Thoracic aorta (tissue), 2 donors: ENCODE data around the gene ZBTB21. TPM values are rescaled to one million over a fixed set of nuclear protein-coding genes. Genes with fewer than 3 reads are reported as not detected.

ENCODE experiments used
- ATAC-seq: fragments of 150-250 bp; one replicate; pipeline ENCODE4 v1.8.0; 2017; ENCODE audit warnings: low read depth; ENCODE audit not compliant: insufficient number of reproducible peaks, low FRiP score
- DNase-seq: peaks from one replicate; pipeline ENCODE4 v3.0.0-alpha.2; 2020; ENCODE audit warnings: low spot score
- H3K27ac ChIP-seq, 2 donors: fragments of 200-600 bp; sonication (generic); 1 replicate in 1 of 2; 2 replicates in 1 of 2; pipeline ENCODE4 v1.5.1; 2016; ENCODE audit warnings: mild to moderate bottlenecking in 2 of 2, moderate library complexity in 2 of 2
- H3K27me3 ChIP-seq: fragments of 200-600 bp; sonication (generic); replicated peaks from 2 replicates; pipeline ENCODE4 v1.6.0; 2016; ENCODE audit warnings: mild to moderate bottlenecking; ENCODE audit not compliant: insufficient read depth
- H3K36me3 ChIP-seq: fragments of 200-600 bp; sonication (generic); one replicate; pipeline ENCODE4 v1.5.1; 2016
- H3K4me1 ChIP-seq, 2 donors: fragments of 200-600 bp; sonication (generic); 1 replicate in 1 of 2; 2 replicates in 1 of 2; pipeline versions ENCODE4 v1.5.1 to v1.6.0; 2016; ENCODE audit warnings: low read depth in 2 of 2, mild to moderate bottlenecking in 1 of 2; ENCODE audit not compliant: control insufficient read depth in 1 of 2
- H3K4me3 ChIP-seq: fragments of 200-600 bp; sonication (generic); 2 replicates; pipeline ENCODE4 v1.5.1; 2016; ENCODE audit warnings: mild to moderate bottlenecking
- H3K9me3 ChIP-seq: fragments of 200-600 bp; sonication (generic); 2 replicates; pipeline ENCODE4 v1.5.1; 2016
- CTCF ChIP-seq: fragments of 200-600 bp; sonication (generic); IDR thresholded peaks from one replicate; pipeline ENCODE4 v1.5.1; 2019; ENCODE audit warnings: antibody characterized with exemption
- total RNA-seq, 2 donors: library from RNA; depleted of rRNA; stranded (reverse); fragments of >200 nt; gene quantifications; one replicate each; pipeline versions ENCODE4 v1.1.0 to v1.2.3, GENCODE V29; 2016

ZBTB21 gene
- total RNA-seq, 2 donors from 2014 or later = 16.5 to 23.8 TPM

- no peaks in the 10 kb centered on the region for H3K36me3 ChIP-seq
- no peak overlapping the region for H3K4me3 ChIP-seq
- H3K27ac ChIP-seq = no peak overlapping the region
- DNase-seq = no peak
- no peaks in the 10 kb centered on the region for H3K9me3 ChIP-seq
- H3K27me3 ChIP-seq = no peaks in the 10 kb centered on the region
- TF ChIP-seq CTCF = no peak
- no peak for ATAC-seq
- H3K4me1 ChIP-seq = peaks cover 7 to 25% of the 10 kb centered on the region in 2 donors
Measured at GRCh38 chr21:42037516-42037915, 27.4 kb upstream of the ZBTB21 start.

- no peak for DNase-seq
- no peak for ATAC-seq
- TF ChIP-seq CTCF = no peak
- no peaks in the 10 kb centered on the region for H3K27me3 ChIP-seq
- no peak overlapping the region for H3K4me3 ChIP-seq
- no peaks in the 10 kb centered on the region for H3K36me3 ChIP-seq
- H3K27ac ChIP-seq = no peak overlapping the region
- peaks cover 7 to 25% of the 10 kb centered on the region in 2 donors for H3K4me1 ChIP-seq
- no peaks in the 10 kb centered on the region for H3K9me3 ChIP-seq
Measured at GRCh38 chr21:42036313-42036712, 26.2 kb upstream of the ZBTB21 start.

GRCh38 chr21:42032968-42033367 lies 22.8 kb upstream of the ZBTB21 start:
- H3K4me1 ChIP-seq = peaks cover 0 to 9% of the 10 kb centered on the region in 2 donors
- H3K9me3 ChIP-seq = no peaks in the 10 kb centered on the region
- ATAC-seq = no peak
- no peak overlapping the region for H3K4me3 ChIP-seq
- no peak overlapping the region for H3K27ac ChIP-seq
- H3K36me3 ChIP-seq = no peaks in the 10 kb centered on the region
- no peak for DNase-seq
- no peak for TF ChIP-seq CTCF
- no peaks in the 10 kb centered on the region for H3K27me3 ChIP-seq

- Histone ChIP-seq H3K9me3 (no peaks in the 10 kb centered on the region), H3K36me3 (no peaks in the 10 kb centered on the region), H3K27me3 (no peaks in the 10 kb centered on the region), H3K4me1 (peaks cover 0 to 16% of the 10 kb centered on the region in 2 donors), H3K4me3 (no peak overlapping the region), H3K27ac (no peak overlapping the region)
- no peak for ATAC-seq
- DNase-seq = no peak
- TF ChIP-seq CTCF = no peak
Measured at GRCh38 chr21:42032266-42032665, 22.1 kb upstream of the ZBTB21 start.

GRCh38 chr21:42031816-42032215 lies 21.7 kb upstream of the ZBTB21 start:
- Histone ChIP-seq H3K27me3 (no peaks in the 10 kb centered on the region), H3K4me1 (peaks cover 0 to 17% of the 10 kb centered on the region in 2 donors), H3K9me3 (no peaks in the 10 kb centered on the region), H3K4me3 (no peak overlapping the region), H3K36me3 (no peaks in the 10 kb centered on the region), H3K27ac (no peak overlapping the region)
- ATAC-seq (no peak), DNase-seq (no peak)
- no peak for TF ChIP-seq CTCF
